HepG2 (cell line): ENCODE measurements around the gene ZBTB48. TPM values are rescaled to one million over a fixed set of nuclear protein-coding genes. Genes with fewer than 3 reads are reported as not detected.

Experiments
- CBFB ChIP-seq: sonication (generic); formaldehyde crosslinking; IDR thresholded peaks from 2 replicates; pipeline ENCODE4 v1.4.0; 2020; ENCODE audit warnings: missing genetic modification reagents
- CENPT ChIP-seq: sonication (generic); formaldehyde crosslinking; IDR thresholded peaks from 2 replicates; pipeline ENCODE4 v1.8.0; 2022; ENCODE audit warnings: low read depth, mild to moderate bottlenecking, moderate library complexity, missing genetic modification reagents
- CHD4 ChIP-seq: fragments of 200-600 bp; sonication (generic); IDR thresholded peaks from 2 replicates; pipeline ENCODE4 v1.7.0; 2017; ENCODE audit warnings: mild to moderate bottlenecking, low read length, borderline replicate concordance
- ELF3 ChIP-seq: IDR thresholded peaks from 2 replicates; pipeline ENCODE4 v1.6.1; 2016; ENCODE audit warnings: missing genetic modification reagents, missing compliant biosample characterization
- FOSL2 ChIP-seq: sonication (generic); formaldehyde crosslinking; IDR thresholded peaks from 2 replicates; pipeline ENCODE4 v1.4.0; 2020; ENCODE audit warnings: missing genetic modification reagents
- GTF3A ChIP-seq: sonication (generic); formaldehyde crosslinking; conservative IDR thresholded peaks from 2 replicates; pipeline ENCODE4 v1.4.0; 2020; ENCODE audit warnings: mild to moderate bottlenecking, missing genetic modification reagents
- HNF4A ChIP-seq: sonication (generic); formaldehyde crosslinking; IDR thresholded peaks from 2 replicates; pipeline ENCODE4 v1.4.0; 2020; ENCODE audit warnings: missing genetic modification reagents
- MED1 ChIP-seq: sonication (generic); formaldehyde crosslinking; IDR thresholded peaks from 2 replicates; pipeline ENCODE4 v1.4.0; 2020; ENCODE audit warnings: missing genetic modification reagents
- ZNF670 ChIP-seq: sonication (generic); formaldehyde crosslinking; IDR thresholded peaks from 2 replicates; pipeline ENCODE4 v1.8.0; 2022; ENCODE audit warnings: mild to moderate bottlenecking, missing genetic modification reagents, borderline replicate concordance
- polyA plus RNA-seq, 8 experiments: library from polyadenylated mRNA; depleted of rRNA in 3 of 8; stranded (reverse) in 7 of 8; unstranded in 1 of 8; fragments of >200 nt; fragmentation: Illumina TruSeq in 4 of 8; extraction: Trizol in 4 of 8; gene quantifications; 2 replicates each; pipeline versions ENCODE4 v1.2.1 to v1.2.3, GENCODE V29; 2011 to 2016; ENCODE audit warnings: low read depth in 4 of 8, missing spikeins in 1 of 8, mixed read lengths in 1 of 8; ENCODE audit not compliant: insufficient read depth in 1 of 8
- total RNA-seq, 5 experiments: library from RNA; depleted of rRNA; stranded (reverse); fragments of >200 nt; fragmentation: Illumina TruSeq; extraction: Trizol; gene quantifications; 2 replicates each; pipeline ENCODE4 v1.2.3, GENCODE V29; 2016; ENCODE audit warnings: low read depth in 1 of 5
- TF ChIP-seq, protein P1 (sequence below): sonication (generic); formaldehyde crosslinking; IDR thresholded peaks from 2 replicates; pipeline ENCODE4 v1.9.0; 2021; ENCODE audit warnings: mild to moderate bottlenecking, missing genetic modification reagents
- TF ChIP-seq, protein P2 (sequence below), 2 experiments: sonication (generic) in 1 of 2; formaldehyde crosslinking in 1 of 2; IDR thresholded peaks; 2 replicates each; pipeline versions ENCODE4 v1.4.0 to v1.6.1; 2018 to 2020; ENCODE audit warnings: missing genetic modification reagents in 2 of 2, borderline replicate concordance in 1 of 2, low read depth in 1 of 2, mild to moderate bottlenecking in 1 of 2, missing biosample characterization in 1 of 2

ZBTB48 gene
- total and polyA plus RNA-seq, 2 of the 13 experiments (the other 11 are each of a cell fraction or from before 2014, with no cell fraction given) = 13.0 to 17.1 TPM

DNA sequence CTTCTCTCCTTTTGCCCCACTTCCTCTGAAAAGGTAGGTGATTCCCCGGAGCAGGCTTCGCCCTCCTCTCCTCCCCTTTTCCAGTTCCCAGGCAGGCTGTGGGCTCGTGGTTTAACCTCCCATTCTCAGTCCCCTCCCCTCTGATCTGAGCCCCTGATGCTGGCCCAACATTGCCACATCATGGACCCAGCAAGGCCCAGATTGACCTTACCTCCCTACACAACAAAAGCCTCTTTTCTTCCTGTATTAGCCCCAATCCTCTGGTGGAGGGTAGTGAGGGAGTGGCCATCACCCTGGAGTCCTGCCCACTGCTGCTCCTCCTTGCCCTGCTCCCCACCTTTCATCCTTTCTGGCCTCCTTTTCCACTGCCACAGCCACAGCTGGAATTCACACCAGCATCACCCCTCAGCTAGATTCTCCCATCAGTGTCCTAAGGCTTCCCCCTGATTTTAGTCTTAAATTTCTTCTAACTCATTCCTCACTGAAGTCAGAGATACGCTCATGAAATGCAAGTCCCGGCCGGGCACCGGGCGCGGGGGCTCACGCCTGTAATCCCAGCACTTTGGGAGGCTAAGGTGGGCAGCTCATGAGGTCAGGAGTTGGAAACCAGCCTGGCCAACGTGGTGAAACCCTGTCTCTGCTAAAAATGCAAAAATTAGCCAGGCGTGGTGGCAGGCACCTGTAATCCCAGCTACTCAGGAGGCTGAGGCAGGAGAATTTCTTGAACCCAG lies 7.0 kb upstream of the ZBTB48 start (continued):
- TF ChIP-seq CENPT (CRISPR knock-in tag) = no peak
- no peak for TF ChIP-seq ZNF670 (CRISPR knock-in tag)
- peak; percentile 30 for TF ChIP-seq HNF4A (CRISPR knock-in tag)
- TF ChIP-seq, protein P1, sequence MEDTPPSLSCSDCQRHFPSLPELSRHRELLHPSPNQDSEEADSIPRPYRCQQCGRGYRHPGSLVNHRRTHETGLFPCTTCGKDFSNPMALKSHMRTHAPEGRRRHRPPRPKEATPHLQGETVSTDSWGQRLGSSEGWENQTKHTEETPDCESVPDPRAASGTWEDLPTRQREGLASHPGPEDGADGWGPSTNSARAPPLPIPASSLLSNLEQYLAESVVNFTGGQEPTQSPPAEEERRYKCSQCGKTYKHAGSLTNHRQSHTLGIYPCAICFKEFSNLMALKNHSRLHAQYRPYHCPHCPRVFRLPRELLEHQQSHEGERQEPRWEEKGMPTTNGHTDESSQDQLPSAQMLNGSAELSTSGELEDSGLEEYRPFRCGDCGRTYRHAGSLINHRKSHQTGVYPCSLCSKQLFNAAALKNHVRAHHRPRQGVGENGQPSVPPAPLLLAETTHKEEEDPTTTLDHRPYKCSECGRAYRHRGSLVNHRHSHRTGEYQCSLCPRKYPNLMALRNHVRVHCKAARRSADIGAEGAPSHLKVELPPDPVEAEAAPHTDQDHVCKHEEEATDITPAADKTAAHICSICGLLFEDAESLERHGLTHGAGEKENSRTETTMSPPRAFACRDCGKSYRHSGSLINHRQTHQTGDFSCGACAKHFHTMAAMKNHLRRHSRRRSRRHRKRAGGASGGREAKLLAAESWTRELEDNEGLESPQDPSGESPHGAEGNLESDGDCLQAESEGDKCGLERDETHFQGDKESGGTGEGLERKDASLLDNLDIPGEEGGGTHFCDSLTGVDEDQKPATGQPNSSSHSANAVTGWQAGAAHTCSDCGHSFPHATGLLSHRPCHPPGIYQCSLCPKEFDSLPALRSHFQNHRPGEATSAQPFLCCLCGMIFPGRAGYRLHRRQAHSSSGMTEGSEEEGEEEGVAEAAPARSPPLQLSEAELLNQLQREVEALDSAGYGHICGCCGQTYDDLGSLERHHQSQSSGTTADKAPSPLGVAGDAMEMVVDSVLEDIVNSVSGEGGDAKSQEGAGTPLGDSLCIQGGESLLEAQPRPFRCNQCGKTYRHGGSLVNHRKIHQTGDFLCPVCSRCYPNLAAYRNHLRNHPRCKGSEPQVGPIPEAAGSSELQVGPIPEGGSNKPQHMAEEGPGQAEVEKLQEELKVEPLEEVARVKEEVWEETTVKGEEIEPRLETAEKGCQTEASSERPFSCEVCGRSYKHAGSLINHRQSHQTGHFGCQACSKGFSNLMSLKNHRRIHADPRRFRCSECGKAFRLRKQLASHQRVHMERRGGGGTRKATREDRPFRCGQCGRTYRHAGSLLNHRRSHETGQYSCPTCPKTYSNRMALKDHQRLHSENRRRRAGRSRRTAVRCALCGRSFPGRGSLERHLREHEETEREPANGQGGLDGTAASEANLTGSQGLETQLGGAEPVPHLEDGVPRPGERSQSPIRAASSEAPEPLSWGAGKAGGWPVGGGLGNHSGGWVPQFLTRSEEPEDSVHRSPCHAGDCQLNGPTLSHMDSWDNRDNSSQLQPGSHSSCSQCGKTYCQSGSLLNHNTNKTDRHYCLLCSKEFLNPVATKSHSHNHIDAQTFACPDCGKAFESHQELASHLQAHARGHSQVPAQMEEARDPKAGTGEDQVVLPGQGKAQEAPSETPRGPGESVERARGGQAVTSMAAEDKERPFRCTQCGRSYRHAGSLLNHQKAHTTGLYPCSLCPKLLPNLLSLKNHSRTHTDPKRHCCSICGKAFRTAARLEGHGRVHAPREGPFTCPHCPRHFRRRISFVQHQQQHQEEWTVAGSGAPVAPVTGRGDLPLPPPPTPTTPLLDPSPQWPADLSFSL = no peak
- no peak for TF ChIP-seq FOSL2 (CRISPR knock-in tag)
- TF ChIP-seq, protein P2, sequence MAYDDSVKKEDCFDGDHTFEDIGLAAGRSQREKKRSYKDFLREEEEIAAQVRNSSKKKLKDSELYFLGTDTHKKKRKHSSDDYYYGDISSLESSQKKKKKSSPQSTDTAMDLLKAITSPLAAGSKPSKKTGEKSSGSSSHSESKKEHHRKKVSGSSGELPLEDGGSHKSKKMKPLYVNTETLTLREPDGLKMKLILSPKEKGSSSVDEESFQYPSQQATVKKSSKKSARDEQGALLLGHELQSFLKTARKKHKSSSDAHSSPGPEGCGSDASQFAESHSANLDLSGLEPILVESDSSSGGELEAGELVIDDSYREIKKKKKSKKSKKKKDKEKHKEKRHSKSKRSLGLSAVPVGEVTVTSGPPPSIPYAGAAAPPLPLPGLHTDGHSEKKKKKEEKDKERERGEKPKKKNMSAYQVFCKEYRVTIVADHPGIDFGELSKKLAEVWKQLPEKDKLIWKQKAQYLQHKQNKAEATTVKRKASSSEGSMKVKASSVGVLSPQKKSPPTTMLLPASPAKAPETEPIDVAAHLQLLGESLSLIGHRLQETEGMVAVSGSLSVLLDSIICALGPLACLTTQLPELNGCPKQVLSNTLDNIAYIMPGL (CRISPR knock-in tag; IDR thresholded peaks at IDR 0.05; ENCODE audit: borderline replicate concordance in 1 of 2, low read depth in 1 of 2) = 0 out of 4 replicates have a peak, but pooled peaks of 1 of the 2 experiments have one; percentile 30
- TF ChIP-seq ELF3 (CRISPR knock-in tag) = no peak
- no peak for TF ChIP-seq GTF3A (CRISPR knock-in tag)
- TF ChIP-seq CHD4 = no peak
- TF ChIP-seq CBFB = no peak
- no peak for TF ChIP-seq MED1 (CRISPR knock-in tag)
